GM19468 (cell line): ENCODE measurements around the gene TMPRSS13.
"Not testable (repeated sequence)": the region's sequence is repeated elsewhere in the genome, so short reads cannot be mapped to it uniquely, and the experiment has no call there.

Experiments used
- ATAC-seq: cut with Tn5 transposase; IDR thresholded peaks from one replicate; pipeline ENCODE4 v1.9.1; 2021; ENCODE audit warnings: mild to moderate bottlenecking, moderate library complexity, moderate number of reproducible peaks; ENCODE audit not compliant: unreplicated experiment; ENCODE audit errors: extremely low read depth

TMPRSS13 gene

GRCh38 chr11:117950993-117951961 is 22.1 kb upstream of the TMPRSS13 start:
- no peak for ATAC-seq

GRCh38 chr11:117950301-117950700 is 21.1 kb upstream of the TMPRSS13 start:
- no peak for ATAC-seq

GRCh38 chr11:117949062-117949461 is 19.9 kb upstream of the TMPRSS13 start:
- ATAC-seq: no peak

GRCh38 chr11:117948466-117948865 is 19.3 kb upstream of the TMPRSS13 start:
- not testable (repeated sequence) for ATAC-seq

GRCh38 chr11:117947751-117948150 is 18.5 kb upstream of the TMPRSS13 start:
- ATAC-seq: not testable (repeated sequence)

GRCh38 chr11:117946842-117947526 is 17.8 kb upstream of the TMPRSS13 start:
- no peak for ATAC-seq

- ATAC-seq: no peak
Measured at GRCh38 chr11:117946156-117946841, 17.1 kb upstream of the TMPRSS13 start.

- no peak for ATAC-seq
Measured at GRCh38 chr11:117945047-117945810, 16.0 kb upstream of the TMPRSS13 start.

GRCh38 chr11:117944554-117944953 is 15.4 kb upstream of the TMPRSS13 start:
- ATAC-seq: no peak

- ATAC-seq: no peak
Measured at GRCh38 chr11:117941976-117942654, 12.9 kb upstream of the TMPRSS13 start.

GRCh38 chr11:117941163-117941707 is 12.0 kb upstream of the TMPRSS13 start:
- ATAC-seq: no peak

GRCh38 chr11:117940736-117941135 is 11.5 kb upstream of the TMPRSS13 start:
- ATAC-seq: no peak

- no peak for ATAC-seq
Measured at GRCh38 chr11:117936973-117937372, 7.8 kb upstream of the TMPRSS13 start.

- no peak for ATAC-seq
Measured at GRCh38 chr11:117934526-117935307, 5.5 kb upstream of the TMPRSS13 start.

- ATAC-seq: no peak
Measured at GRCh38 chr11:117933930-117934329, 4.7 kb upstream of the TMPRSS13 start.

GRCh38 chr11:117933475-117933874 is 4.3 kb upstream of the TMPRSS13 start:
- no peak for ATAC-seq

GRCh38 chr11:117932947-117933346 is 3.7 kb upstream of the TMPRSS13 start:
- no peak for ATAC-seq

- no peak for ATAC-seq
Measured at GRCh38 chr11:117932426-117932825, 3.2 kb upstream of the TMPRSS13 start.
